Psoas muscle (tissue), 8 donors: ENCODE results near the gene EYS. TPM values are rescaled to one million over a fixed set of nuclear protein-coding genes. Genes with fewer than 3 reads are reported as not detected.

ENCODE experiments used
- ATAC-seq, 4 donors: fragments of 200-7000 bp; cut with Tn5 transposase; one replicate each; pipeline ENCODE4 v1.9.1; 2020; ENCODE audit warnings: moderate library complexity in 3 of 4, mild to moderate bottlenecking in 2 of 4
- DNase-seq, 2 donors: peaks; one replicate each; pipeline ENCODE4 v3.0.0-alpha.2; 2020
- H3K27ac ChIP-seq: fragments of 200-600 bp; one replicate; pipeline ENCODE4 v1.8.0; 2022
- H3K27me3 ChIP-seq, 3 donors: fragments of 200-600 bp in 1 of 3; one replicate each; pipeline versions ENCODE4 v1.6.1 to v1.8.0; 2013 to 2022; ENCODE audit warnings: low read length in 2 of 3, mild to moderate bottlenecking in 2 of 3, moderate library complexity in 1 of 3; ENCODE audit not compliant: insufficient read depth in 3 of 3
- H3K36me3 ChIP-seq, 2 donors: fragments of 200-600 bp in 1 of 2; one replicate each; pipeline versions ENCODE4 v1.6.1 to v1.8.0; 2013 to 2022; ENCODE audit warnings: low read depth in 1 of 2, mild to moderate bottlenecking in 1 of 2, moderate library complexity in 1 of 2; ENCODE audit not compliant: insufficient read depth in 1 of 2
- H3K4me1 ChIP-seq: fragments of 200-600 bp; one replicate; pipeline ENCODE4 v1.8.0; 2022
- H3K4me3 ChIP-seq: fragments of 200-600 bp; one replicate; pipeline ENCODE4 v1.8.0; 2022; ENCODE audit warnings: mild to moderate bottlenecking
- H3K9me3 ChIP-seq: fragments of 200-600 bp; one replicate; pipeline ENCODE4 v1.8.0; 2022
- CTCF ChIP-seq: fragments of 200-600 bp; IDR thresholded peaks from one replicate; pipeline ENCODE4 v1.8.0; 2022; ENCODE audit warnings: antibody characterized with exemption
- WGBS, 3 donors: extraction: QIAGEN DNeasy Blood & Tissue Kit; methylation state at CpG; one replicate each; pipeline versions ENCODE4 v1.1.6 to v1.1.7; 2013; 5-methylcytosine and 5-hydroxymethylcytosine counted together
- intact Hi-C, 2 donors: fragments of 100-400 bp; cut with DNase I; formaldehyde crosslinking; loops; one replicate each; pipeline versions ENCODE4 v1.11.0 to v1.14.2; 2022
- polyA plus RNA-seq, 3 donors: library from polyadenylated mRNA; stranded (reverse); fragments of 200-250 nt; gene quantifications; one replicate each; pipeline ENCODE4 v1.2.3, GENCODE V29; 2013
- total RNA-seq, 4 donors: library from RNA; stranded (reverse); fragmentation: NEBNext Ultra II Directional in 2 of 4; extraction: Animal tissue kit (Norgen Biotek cat#: 25700) in 2 of 4; gene quantifications; one replicate each; pipeline versions ENCODE4 v1.2.1 to v1.2.4, GENCODE V29; 2021 to 2023
- donor health status: healthy with polysubstance abuse.
- donor health status: DM: no; HTN: no; CAD: no; lungs with moderate emphysema.
- donor health status: Bipolar disorder and iron deficiency.
- donor health status: healthy.
- donor health status: DM: yes; HTN: yes; CAD: no.
- donor health status: DM: no; HTN: no; CAD: no.
- donor health status: DM: no; HTN: no; CAD: no.
- donor health status: DM: yes; HTN: yes; CAD: no.

The EYS gene
- total and polyA plus RNA-seq, 7 donors, result under 0.01 TPM; not detected in 6

DNA sequence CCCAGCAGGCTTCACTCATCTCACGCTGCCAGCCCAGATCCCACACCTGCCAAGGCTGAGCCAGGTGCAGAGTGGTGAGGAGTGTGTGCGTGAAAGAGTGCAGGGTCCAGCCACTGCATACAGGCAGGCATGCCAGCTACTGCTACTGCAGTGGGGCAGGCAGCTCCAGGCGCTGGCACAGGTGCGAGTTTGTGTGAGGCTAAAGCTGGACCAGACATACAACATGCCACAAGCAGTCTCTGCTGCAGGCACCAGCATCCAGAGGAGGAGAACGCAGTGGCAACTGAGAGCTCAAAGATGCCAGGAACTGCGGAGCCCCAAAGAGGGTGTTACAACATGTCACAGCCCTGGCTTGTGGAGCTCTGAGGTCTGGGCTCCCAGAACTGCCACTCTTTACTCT lies 149.8 kb downstream of the EYS start:
- TF ChIP-seq CTCF, result no peak
- Histone ChIP-seq H3K4me3 (no peak overlapping the region), H3K27me3 (no peaks in the 10 kb centered on the region), H3K36me3 (no peaks in the 10 kb centered on the region), H3K9me3 (no peaks in the 10 kb centered on the region), H3K4me1 (no peaks in the 10 kb centered on the region), H3K27ac (no peak overlapping the region)
- DNase-seq, result no peak
- intact Hi-C loops, result no loop called here
- ATAC-seq, result no peak
- 81 to 85% (median 82%) methylated on average over 6 of the region's 6 CpGs for WGBS, 3 donors

GRCh38 chr6:65546894-65547293 lies 160.1 kb downstream of the EYS start:
- DNase-seq, result no peak
- Histone ChIP-seq H3K36me3 (no peaks in the 10 kb centered on the region), H3K4me1 (no peaks in the 10 kb centered on the region), H3K27me3 (no peaks in the 10 kb centered on the region), H3K9me3 (no peaks in the 10 kb centered on the region), H3K4me3 (no peak overlapping the region), H3K27ac (no peak overlapping the region)
- 86 to 97% (median 87%) methylated on average over 3 of the region's 3 CpGs for WGBS, 3 donors
- no peak for ATAC-seq
- intact Hi-C loops, result no loop called here
- no peak for TF ChIP-seq CTCF

DNA sequence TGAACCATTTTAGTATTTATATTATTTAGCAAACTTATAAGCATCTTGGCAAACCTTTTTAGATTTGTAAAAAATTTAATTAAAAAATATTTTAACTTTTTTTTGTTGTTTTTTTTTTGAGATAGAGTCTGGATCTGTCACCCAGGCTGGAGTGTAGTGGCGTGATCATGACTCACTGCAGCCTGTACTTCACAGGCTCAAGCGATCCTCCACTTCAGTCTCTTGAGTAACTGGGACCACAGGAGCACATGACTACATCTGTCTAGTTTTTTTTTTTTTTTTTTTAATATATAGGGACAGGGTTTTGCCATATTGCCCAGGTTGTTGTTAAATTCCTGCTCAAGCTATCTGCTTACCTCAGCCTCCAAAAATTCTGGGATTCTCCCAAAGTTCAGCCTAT lies 161.1 kb downstream of the EYS start:
- no peak for ATAC-seq
- DNase-seq, result no peak
- Histone ChIP-seq H3K4me1 (no peaks in the 10 kb centered on the region), H3K9me3 (no peaks in the 10 kb centered on the region), H3K4me3 (no peak overlapping the region), H3K27me3 (no peaks in the 10 kb centered on the region), H3K27ac (no peak overlapping the region), H3K36me3 (no peaks in the 10 kb centered on the region)
- WGBS, 3 donors, result 79 to 88% (median 81%) methylated on average over 2 of the region's 2 CpGs
- intact Hi-C loops, result no loop called here
- TF ChIP-seq CTCF, result no peak

DNA sequence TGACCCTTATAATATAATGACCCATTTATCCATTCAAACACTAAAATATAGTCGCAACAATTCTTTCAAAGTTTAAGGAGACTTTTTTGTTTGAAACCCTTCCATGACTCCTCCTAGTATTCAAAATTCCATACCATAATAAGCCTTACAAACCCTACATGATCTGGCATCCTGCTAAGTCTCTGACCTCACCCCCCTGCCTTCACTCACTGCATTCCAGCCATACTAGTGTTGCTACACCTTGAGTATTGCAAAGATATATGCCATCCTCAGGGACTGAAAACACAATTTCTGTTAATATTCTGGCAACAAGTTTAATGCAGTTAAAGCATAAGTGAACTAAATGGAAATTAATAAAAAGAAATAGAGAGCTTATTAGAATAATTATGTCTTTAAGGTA lies 168.4 kb downstream of the EYS start:
- no peak for DNase-seq
- no peak overlapping the region for H3K4me3 ChIP-seq
- ATAC-seq, result no peak
- WGBS, 3 donors, result 89 to 96% (median 94%) methylated on average over 1 of the region's 1 CpG
- H3K27me3 ChIP-seq, result no peaks in the 10 kb centered on the region
- intact Hi-C loops, result no loop called here
- no peaks in the 10 kb centered on the region for H3K9me3 ChIP-seq
- no peaks in the 10 kb centered on the region for H3K4me1 ChIP-seq
- no peaks in the 10 kb centered on the region for H3K36me3 ChIP-seq
- no peak overlapping the region for H3K27ac ChIP-seq
- no peak for TF ChIP-seq CTCF

GRCh38 chr6:65537600-65537999 lies 169.4 kb downstream of the EYS start:
- no peak for TF ChIP-seq CTCF
- WGBS, 3 donors, result 92 to 100% (median 96%) methylated on average over 2 of the region's 2 CpGs
- H3K36me3 ChIP-seq, result no peaks in the 10 kb centered on the region
- H3K27ac ChIP-seq, result no peak overlapping the region
- no peaks in the 10 kb centered on the region for H3K9me3 ChIP-seq
- ATAC-seq (no peak), DNase-seq (no peak)
- intact Hi-C loops, result no loop called here
- no peaks in the 10 kb centered on the region for H3K27me3 ChIP-seq
- H3K4me3 ChIP-seq, result no peak overlapping the region
- no peaks in the 10 kb centered on the region for H3K4me1 ChIP-seq
